ENCODE data around the gene KLHL17. TPM values are rescaled to one million over a fixed set of nuclear protein-coding genes. Genes with fewer than 3 reads are reported as not detected.

KLHL17 gene

DNA sequence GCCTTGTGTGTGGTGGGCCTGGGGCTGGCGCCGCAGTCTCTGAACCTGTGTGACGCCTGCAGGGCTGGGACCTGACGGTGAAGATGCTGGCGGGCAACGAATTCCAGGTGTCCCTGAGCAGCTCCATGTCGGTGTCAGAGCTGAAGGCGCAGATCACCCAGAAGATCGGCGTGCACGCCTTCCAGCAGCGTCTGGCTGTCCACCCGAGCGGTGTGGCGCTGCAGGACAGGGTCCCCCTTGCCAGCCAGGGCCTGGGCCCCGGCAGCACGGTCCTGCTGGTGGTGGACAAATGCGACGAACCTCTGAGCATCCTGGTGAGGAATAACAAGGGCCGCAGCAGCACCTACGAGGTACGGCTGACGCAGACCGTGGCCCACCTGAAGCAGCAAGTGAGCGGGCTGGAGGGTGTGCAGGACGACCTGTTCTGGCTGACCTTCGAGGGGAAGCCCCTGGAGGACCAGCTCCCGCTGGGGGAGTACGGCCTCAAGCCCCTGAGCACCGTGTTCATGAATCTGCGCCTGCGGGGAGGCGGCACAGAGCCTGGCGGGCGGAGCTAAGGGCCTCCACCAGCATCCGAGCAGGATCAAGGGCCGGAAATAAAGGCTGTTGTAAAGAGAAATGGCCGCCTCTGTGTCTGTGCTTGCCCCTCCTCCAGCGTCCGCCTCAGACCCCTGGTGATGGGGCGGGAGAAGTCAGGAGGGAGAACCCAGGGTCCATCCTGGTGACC, 53.7 kb downstream of the KLHL17 start:
- H2BK12ac ChIP-seq (ENCODE audit: low read length) = peak overlapping the region; percentile 35
- no peak for DNase-seq (ENCODE audit: low spot score)
- peak overlapping the region; percentile 88 for H2BK120ac ChIP-seq (ENCODE audit: low read depth, low read length)
- H2AK5ac ChIP-seq (ENCODE audit: low read depth, low read length) = peak overlapping the region; percentile 90
- peak overlapping the region; percentile 21 for H2BK5ac ChIP-seq (ENCODE audit: low read length)
- H2BK15ac ChIP-seq (ENCODE audit: low read length) = peak overlapping the region; percentile 92
- peaks cover 13% of the 10 kb centered on the region in 2 donors for H3K4me1 ChIP-seq (ENCODE audit: control insufficient read depth in 2 of 2, insufficient read depth in 1 of 2, low read depth in 1 of 2, low read length in 2 of 2)
- peaks cover 0 to 5% of the 10 kb centered on the region in 2 donors for H3K9me3 ChIP-seq (replicated peaks in 1 of 2; ENCODE audit: control insufficient read depth in 2 of 2, insufficient read depth in 1 of 2, low read depth in 1 of 2, low read length in 2 of 2)
- peak overlapping the region; percentile 91 for H3K14ac ChIP-seq (ENCODE audit: low read length)
- H3K9ac ChIP-seq (ENCODE audit: low read depth, low read length, poor library complexity) = peak overlapping the region; percentile 65
- peaks cover 0 to 5% (median 0%) of the 10 kb centered on the region in 3 experiments for H3K27me3 ChIP-seq (ENCODE audit: control insufficient read depth in 3 of 3, insufficient read depth in 3 of 3, low read depth in 1 of 3, low read length in 3 of 3)
- H2AFZ ChIP-seq (ENCODE audit: low read length) = peak overlapping the region; percentile 85
- H3K27ac ChIP-seq (replicated peaks; ENCODE audit: low read length) = no peak overlapping the region
- peak overlapping the region; percentile 96 for H4K91ac ChIP-seq (ENCODE audit: low read depth, low read length, poor library complexity)
- no peaks in the 10 kb centered on the region for H3K36me3 ChIP-seq (replicated peaks in 1 of 2; ENCODE audit: control insufficient read depth in 2 of 2, insufficient read depth in 2 of 2, low read length in 2 of 2)
- peak overlapping the region; percentile 72 for H4K8ac ChIP-seq (ENCODE audit: low read depth, low read length)
- WGBS, 2 donors (ENCODE audit: extremely low coverage in 2 of 2, insufficient read length in 2 of 2, insufficient replicate concordance in 1 of 2) = no CpG with 5 or more reads among the region's 41 CpGs
- peak overlapping the region; percentile 67 for H3K23ac ChIP-seq (ENCODE audit: low read depth, low read length, poor library complexity)
- H3K18ac ChIP-seq (ENCODE audit: low read length) = peak overlapping the region; percentile 95
- H3K79me1 ChIP-seq (ENCODE audit: low read depth, low read length) = peaks cover 4% of the 10 kb centered on the region
- H3K4me2 ChIP-seq (ENCODE audit: insufficient read depth, low read length, poor library complexity, severe bottlenecking) = peak overlapping the region; percentile 79
- peak overlapping the region; percentile 32 for H3K4ac ChIP-seq (ENCODE audit: low read length)
- peak overlapping the region; percentile 55 to 82 for H3K4me3 ChIP-seq (ENCODE audit: low read length in 2 of 2)

DNA sequence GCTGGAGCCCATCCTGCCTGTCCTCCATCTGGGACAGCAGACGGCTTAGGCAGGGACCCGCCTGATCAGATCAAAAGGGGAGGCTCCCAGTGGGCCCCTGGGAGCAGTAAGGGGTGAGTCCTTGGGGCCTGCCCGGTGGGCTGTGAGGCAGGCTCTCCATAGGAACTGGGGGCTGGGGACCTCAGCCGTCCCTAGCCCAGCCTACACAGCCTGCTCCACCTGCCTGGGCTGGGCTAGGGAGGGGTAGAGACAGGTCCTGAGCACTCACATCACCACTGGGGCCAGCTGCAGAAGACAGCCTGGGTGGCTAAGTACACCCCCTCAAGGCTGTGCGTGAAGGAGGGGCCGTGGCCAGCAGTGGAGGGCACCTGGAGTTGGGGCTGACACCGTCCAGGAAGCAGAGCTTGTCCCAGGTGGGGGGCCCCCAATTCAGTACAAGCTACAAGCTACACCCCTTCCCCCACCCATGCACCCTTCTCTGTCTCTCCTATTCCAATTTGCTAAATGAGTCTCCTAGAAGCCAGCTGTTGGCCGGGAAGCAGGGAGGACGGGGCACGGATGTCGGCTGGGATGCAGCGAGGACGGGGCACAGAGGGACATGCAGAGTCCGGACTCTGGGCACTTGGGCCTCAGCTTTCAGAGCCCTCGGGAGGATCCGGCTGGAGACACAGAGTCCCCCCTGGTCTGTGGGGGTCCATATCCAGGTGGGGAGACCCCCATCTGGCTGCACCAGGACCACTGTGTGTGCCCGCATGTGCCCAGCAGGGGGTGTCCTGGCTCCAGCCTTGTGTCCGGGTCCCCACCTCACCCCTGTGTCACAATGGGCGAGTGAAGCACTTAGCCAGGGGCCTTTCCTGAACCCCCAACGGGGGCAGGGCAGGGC, 54.7 kb downstream of the KLHL17 start:
- no peaks in the 10 kb centered on the region for H3K36me3 ChIP-seq (replicated peaks in 1 of 2; ENCODE audit: control insufficient read depth in 2 of 2, insufficient read depth in 2 of 2, low read length in 2 of 2)
- no CpG with 5 or more reads among the region's 20 CpGs for WGBS, 2 donors (ENCODE audit: extremely low coverage in 2 of 2, insufficient read length in 2 of 2, insufficient replicate concordance in 1 of 2)
- H2BK15ac ChIP-seq (ENCODE audit: low read length) = peak overlapping the region; percentile 92
- no peak overlapping the region for H3K27ac ChIP-seq (replicated peaks; ENCODE audit: low read length)
- H3K79me1 ChIP-seq (ENCODE audit: low read depth, low read length) = peaks cover 5% of the 10 kb centered on the region
- no peak overlapping the region for H4K8ac ChIP-seq (ENCODE audit: low read depth, low read length)
- no peak for DNase-seq (ENCODE audit: low spot score)
- peak overlapping the region; percentile 90 for H2AK5ac ChIP-seq (ENCODE audit: low read depth, low read length)
- no peak overlapping the region for H3K23ac ChIP-seq (ENCODE audit: low read depth, low read length, poor library complexity)
- H3K9ac ChIP-seq (ENCODE audit: low read depth, low read length, poor library complexity) = no peak overlapping the region
- no peak overlapping the region for H3K4me3 ChIP-seq (ENCODE audit: low read length in 2 of 2)
- H2BK5ac ChIP-seq (ENCODE audit: low read length) = no peak overlapping the region
- H3K18ac ChIP-seq (ENCODE audit: low read length) = peak overlapping the region; percentile 82
- no peak overlapping the region for H2AFZ ChIP-seq (ENCODE audit: low read length)
- no peak overlapping the region for H2BK120ac ChIP-seq (ENCODE audit: low read depth, low read length)
- H3K14ac ChIP-seq (ENCODE audit: low read length) = no peak overlapping the region
- H3K4me1 ChIP-seq (ENCODE audit: control insufficient read depth in 2 of 2, insufficient read depth in 1 of 2, low read depth in 1 of 2, low read length in 2 of 2) = peaks cover 13% of the 10 kb centered on the region in 2 donors
- peaks cover 0 to 5% of the 10 kb centered on the region in 2 donors for H3K9me3 ChIP-seq (replicated peaks in 1 of 2; ENCODE audit: control insufficient read depth in 2 of 2, insufficient read depth in 1 of 2, low read depth in 1 of 2, low read length in 2 of 2)
- no peak overlapping the region for H3K4me2 ChIP-seq (ENCODE audit: insufficient read depth, low read length, poor library complexity, severe bottlenecking)
- H4K91ac ChIP-seq (ENCODE audit: low read depth, low read length, poor library complexity) = peak overlapping the region; percentile 1
- peaks cover 0 to 5% (median 0%) of the 10 kb centered on the region in 3 experiments for H3K27me3 ChIP-seq (ENCODE audit: control insufficient read depth in 3 of 3, insufficient read depth in 3 of 3, low read depth in 1 of 3, low read length in 3 of 3)
- H2BK12ac ChIP-seq (ENCODE audit: low read length) = peak overlapping the region; percentile 43
- no peak overlapping the region for H3K4ac ChIP-seq (ENCODE audit: low read length)

Small RNA genes lying within 50 kb of the gene (small RNA-seq; reads per million reads assigned to genes)
- not detected for gene AL645608.3 (ENCODE audit: insufficient read depth)
- not detected for gene AL645608.4 (ENCODE audit: insufficient read depth)
